Astrocyte (in vitro differentiated cells and primary cell): ENCODE results near the gene DPP8. TPM values are rescaled to one million over a fixed set of nuclear protein-coding genes. Genes with fewer than 3 reads are reported as not detected.

Experiments
- DNase-seq: peaks from one replicate; pipeline ENCODE4 v3.0.0-alpha.2; 2010; ENCODE audit warnings: low read depth
- FAIRE-seq: peaks from 2 replicates; lab custom pipeline; 2011; peaks lifted over from hg19 to GRCh38; lab: Jason Lieb, UNC
- H2AFZ ChIP-seq: 2 replicates; pipeline ENCODE4 v1.6.0; 2012; ENCODE audit warnings: low read depth, low read length, inconsistent platforms
- H3K27ac ChIP-seq: 2 replicates; pipeline ENCODE4 v1.5.1; 2011; ENCODE audit warnings: low read depth, low read length, inconsistent platforms
- H3K27me3 ChIP-seq: 2 replicates; pipeline ENCODE4 v1.6.0; 2011; ENCODE audit warnings: low read length, inconsistent platforms; ENCODE audit not compliant: insufficient read depth
- H3K36me3 ChIP-seq: 2 replicates; pipeline ENCODE4 v1.5.1; 2011; ENCODE audit warnings: low read length, inconsistent platforms; ENCODE audit not compliant: insufficient read depth
- H3K4me1 ChIP-seq: 2 replicates; pipeline ENCODE4 v1.5.1; 2011; ENCODE audit warnings: low read length, inconsistent platforms; ENCODE audit not compliant: insufficient read depth
- H3K4me2 ChIP-seq: 2 replicates; pipeline ENCODE4 v1.6.0; 2012; ENCODE audit warnings: low read length, inconsistent platforms
- H3K4me3 ChIP-seq: 2 replicates; pipeline ENCODE4 v1.5.1; 2011; ENCODE audit warnings: low read depth, mild to moderate bottlenecking, low read length, inconsistent platforms; ENCODE audit not compliant: insufficient read depth
- H3K79me2 ChIP-seq: 2 replicates; pipeline ENCODE4 v1.6.0; 2012; ENCODE audit warnings: mild to moderate bottlenecking, low read length, inconsistent platforms; ENCODE audit not compliant: insufficient read depth
- H3K9ac ChIP-seq: 2 replicates; pipeline ENCODE4 v1.6.0; 2012; ENCODE audit warnings: mild to moderate bottlenecking, low read length, inconsistent platforms
- H3K9me3 ChIP-seq: 2 replicates; pipeline ENCODE4 v1.5.1; 2012; ENCODE audit warnings: low read depth, mild to moderate bottlenecking, low read length, inconsistent platforms; ENCODE audit not compliant: insufficient read depth
- H4K20me1 ChIP-seq: 2 replicates; pipeline ENCODE4 v1.6.0; 2012; ENCODE audit warnings: low read length, inconsistent platforms; ENCODE audit not compliant: insufficient read depth
- H3K27ac Mint-ChIP-seq: one replicate; pipeline ENCODE4 v1.8.0; 2021; ENCODE audit warnings: mild to moderate bottlenecking, mixed read lengths; ENCODE audit not compliant: unreplicated experiment
- H3K27me3 Mint-ChIP-seq: one replicate; pipeline ENCODE4 v1.8.0; 2021; ENCODE audit warnings: low read depth, mixed read lengths; ENCODE audit not compliant: unreplicated experiment
- H3K36me3 Mint-ChIP-seq: one replicate; pipeline ENCODE4 v1.8.0; 2021; ENCODE audit warnings: low read depth, mixed read lengths; ENCODE audit not compliant: unreplicated experiment
- H3K4me1 Mint-ChIP-seq: one replicate; pipeline ENCODE4 v1.8.0; 2021; ENCODE audit warnings: low read depth, mixed read lengths; ENCODE audit not compliant: unreplicated experiment
- H3K4me3 Mint-ChIP-seq: one replicate; pipeline ENCODE4 v1.8.0; 2021; ENCODE audit warnings: mild to moderate bottlenecking, moderate library complexity, mixed read lengths; ENCODE audit not compliant: unreplicated experiment
- H3K9me3 Mint-ChIP-seq: one replicate; pipeline ENCODE4 v1.8.0; 2021; ENCODE audit warnings: mild to moderate bottlenecking, mixed read lengths; ENCODE audit not compliant: unreplicated experiment
- CTCF ChIP-seq: IDR thresholded peaks from 2 replicates; pipeline ENCODE4 v1.5.1; 2011; ENCODE audit warnings: low read depth, mild to moderate bottlenecking, inconsistent platforms, low read length, moderate library complexity; ENCODE audit not compliant: insufficient read depth
- EZH2 ChIP-seq: IDR thresholded peaks from 2 replicates; pipeline ENCODE4 v1.6.1; 2012; ENCODE audit warnings: mild to moderate bottlenecking, low read length, inconsistent platforms; ENCODE audit not compliant: insufficient read depth
- total RNA-seq: library from RNA; stranded (reverse); gene quantifications from 2 replicates; pipeline ENCODE4 v1.2.1, GENCODE V29; 2021

Gene DPP8
- total RNA-seq, 1 donor from 2014 or later, result 29.5 TPM

GRCh38 chr15:65394936-65395335 lies 122.6 kb downstream of the DPP8 start:
- TF ChIP-seq CTCF, result no peak
- TF ChIP-seq EZH2, result no peak
- Histone ChIP-seq H3K4me1 (no peaks in the 10 kb centered on the region), H3K79me2 (no peaks in the 10 kb centered on the region), H3K36me3 (no peaks in the 10 kb centered on the region), H3K27me3 (peaks cover 13% of the 10 kb centered on the region), H4K20me1 (peaks cover 13% of the 10 kb centered on the region), H3K9ac (no peak overlapping the region), H3K4me3 (no peak overlapping the region), H3K27ac (no peak overlapping the region), H3K4me2 (no peak overlapping the region), H3K9me3 (no peaks in the 10 kb centered on the region), H2AFZ (no peak overlapping the region)
- Mint-ChIP-seq H3K4me3 (no peak overlapping the region), H3K36me3 (peaks cover 28% of the 10 kb centered on the region), H3K9me3 (no peaks in the 10 kb centered on the region), H3K27ac (no peak overlapping the region), H3K4me1 (peaks cover 6% of the 10 kb centered on the region), H3K27me3 (peaks cover 15% of the 10 kb centered on the region)
- DNase-seq (no peak), FAIRE-seq (no peak)

- Mint-ChIP-seq H3K36me3 (peaks cover 30% of the 10 kb centered on the region), H3K4me3 (no peak overlapping the region), H3K27ac (no peak overlapping the region), H3K27me3 (peaks cover 15% of the 10 kb centered on the region), H3K9me3 (no peaks in the 10 kb centered on the region), H3K4me1 (peaks cover 4% of the 10 kb centered on the region)
- Histone ChIP-seq H2AFZ (no peak overlapping the region), H3K4me3 (no peak overlapping the region), H3K27me3 (peaks cover 13% of the 10 kb centered on the region), H3K9me3 (no peaks in the 10 kb centered on the region), H3K79me2 (no peaks in the 10 kb centered on the region), H3K4me2 (no peak overlapping the region), H3K9ac (no peak overlapping the region), H3K4me1 (no peaks in the 10 kb centered on the region), H3K36me3 (no peaks in the 10 kb centered on the region), H3K27ac (no peak overlapping the region), H4K20me1 (peaks cover 13% of the 10 kb centered on the region)
- TF ChIP-seq EZH2 (no peak), CTCF (no peak)
- FAIRE-seq (no peak), DNase-seq (no peak)
Measured at GRCh38 chr15:65394280-65394789, 123.2 kb downstream of the DPP8 start.

- Mint-ChIP-seq H3K36me3 (peaks cover 31% of the 10 kb centered on the region), H3K27me3 (peaks cover 15% of the 10 kb centered on the region), H3K4me1 (no peaks in the 10 kb centered on the region), H3K9me3 (no peaks in the 10 kb centered on the region), H3K4me3 (no peak overlapping the region), H3K27ac (no peak overlapping the region)
- H3K9me3 ChIP-seq, result no peaks in the 10 kb centered on the region
- no peak overlapping the region for H2AFZ ChIP-seq
- no peak overlapping the region for H3K4me2 ChIP-seq
- no peak for DNase-seq
- no peaks in the 10 kb centered on the region for H3K36me3 ChIP-seq
- H4K20me1 ChIP-seq, result peaks cover 13% of the 10 kb centered on the region
- H3K4me3 ChIP-seq, result no peak overlapping the region
- TF ChIP-seq CTCF, result no peak
- no peak for TF ChIP-seq EZH2
- no peak for FAIRE-seq
- H3K27ac ChIP-seq, result no peak overlapping the region
- no peaks in the 10 kb centered on the region for H3K4me1 ChIP-seq
- H3K9ac ChIP-seq, result no peak overlapping the region
- H3K27me3 ChIP-seq, result peaks cover 13% of the 10 kb centered on the region
- H3K79me2 ChIP-seq, result no peaks in the 10 kb centered on the region
Measured at GRCh38 chr15:65393557-65393956, 123.9 kb downstream of the DPP8 start.
